NCI-H2081 (cell line): Measurements from ENCODE around the gene TRIM50.
"Not testable (repeated sequence)": the region's sequence is repeated elsewhere in the genome, so short reads cannot be mapped to it uniquely, and the experiment has no call there.

Source experiments
- DNase-seq, 2 experiments: peaks; one replicate each; lab custom pipeline; 2025; lab: John Stamatoyannopoulos, UW

TRIM50 gene

GRCh38 chr7:73314271-73314670, 13.6 kb downstream of the TRIM50 start:
- no peak for DNase-seq

GRCh38 chr7:73313521-73313906, 14.4 kb downstream of the TRIM50 start:
- no peak for DNase-seq

DNA sequence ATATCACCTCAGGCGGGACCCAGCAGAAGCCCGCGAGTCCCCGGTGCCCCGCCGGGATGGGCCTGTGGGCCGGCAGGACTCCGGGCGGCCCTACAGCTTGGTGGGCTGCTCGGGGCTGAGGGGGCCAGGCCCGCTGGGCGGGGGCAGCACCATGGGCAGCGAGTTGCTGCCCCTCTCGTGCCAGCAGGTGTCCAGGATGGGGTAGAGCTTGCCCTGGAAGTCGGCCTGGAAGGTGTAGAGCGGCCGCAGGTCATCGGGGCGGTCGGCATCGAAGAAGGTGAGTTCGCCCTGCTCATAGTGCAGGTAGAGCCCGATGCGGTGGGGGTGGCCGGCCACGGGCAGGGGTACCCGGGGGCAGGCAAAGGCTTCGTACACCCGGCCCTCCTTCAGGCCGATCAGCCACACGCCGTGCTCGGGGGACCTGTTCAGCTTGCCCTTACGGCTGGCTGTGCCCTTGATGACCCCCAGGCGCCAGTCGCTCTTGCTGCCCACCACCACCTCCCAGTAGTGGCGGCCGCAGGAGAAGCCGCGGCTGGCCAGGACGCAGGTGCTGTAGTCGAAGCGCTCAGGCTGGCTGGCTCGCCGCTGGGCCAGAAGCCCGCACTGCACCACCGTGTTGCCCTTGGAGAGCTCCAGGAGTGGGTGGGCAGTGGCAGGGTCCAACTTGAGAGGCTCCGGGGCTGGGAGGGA, 14.9 kb downstream of the TRIM50 start:
- DNase-seq, result no peak

DNA sequence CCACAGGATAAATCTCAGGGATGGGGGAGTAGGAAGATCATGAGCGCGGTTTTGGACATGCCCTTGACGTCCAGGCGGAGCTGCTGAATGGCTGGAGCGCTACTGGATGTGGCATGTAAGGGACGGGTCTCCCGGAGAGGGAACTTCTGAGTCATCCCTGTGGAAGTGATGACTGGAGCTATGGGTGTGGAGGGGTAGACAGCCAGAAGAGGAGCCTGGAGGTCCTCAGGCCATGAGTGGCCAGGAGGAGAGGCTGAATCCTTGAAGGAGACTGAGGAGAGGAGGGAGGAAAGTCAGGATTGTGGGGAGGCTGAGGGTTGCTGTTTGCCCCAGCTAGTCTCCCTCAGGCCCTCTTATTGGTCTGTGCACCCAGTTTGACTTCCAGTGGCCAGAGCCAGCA, 16.5 kb downstream of the TRIM50 start:
- DNase-seq, result not testable (repeated sequence)

DNA sequence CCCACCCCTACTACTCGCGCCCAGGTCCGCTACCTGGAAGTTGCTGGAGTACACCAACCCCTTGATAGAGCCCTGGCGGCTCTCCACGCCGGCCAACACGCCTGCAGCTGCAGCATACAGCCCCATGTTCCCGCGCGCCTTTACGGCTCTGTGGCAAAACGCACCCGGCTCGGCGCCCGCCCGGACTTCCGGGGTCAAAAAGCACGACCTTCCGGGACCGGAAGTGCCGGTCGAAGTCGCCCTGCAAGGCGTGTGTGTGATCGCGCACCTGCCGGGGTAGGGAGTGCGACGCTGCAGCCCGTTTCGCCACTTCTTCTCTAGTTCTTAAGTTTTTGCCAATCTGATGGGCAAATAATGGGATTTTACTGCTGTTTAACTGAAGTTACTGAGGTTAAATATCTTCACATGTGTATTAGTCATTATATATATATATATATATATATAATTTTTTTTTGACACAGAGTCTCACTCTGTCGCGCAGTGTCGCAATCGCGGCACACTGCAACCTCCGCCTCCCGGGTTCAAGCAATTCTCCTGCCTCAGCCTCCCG, 19.1 kb downstream of the TRIM50 start, which contains the start of gene NSUN5:
Gene NSUN5 (minus strand): TSS at position 162 of the 550 bp plus-strand sequence. CDS start 36 bp downstream, at position 126.
- DNase-seq, result peak; percentile 53 to 84

DNA sequence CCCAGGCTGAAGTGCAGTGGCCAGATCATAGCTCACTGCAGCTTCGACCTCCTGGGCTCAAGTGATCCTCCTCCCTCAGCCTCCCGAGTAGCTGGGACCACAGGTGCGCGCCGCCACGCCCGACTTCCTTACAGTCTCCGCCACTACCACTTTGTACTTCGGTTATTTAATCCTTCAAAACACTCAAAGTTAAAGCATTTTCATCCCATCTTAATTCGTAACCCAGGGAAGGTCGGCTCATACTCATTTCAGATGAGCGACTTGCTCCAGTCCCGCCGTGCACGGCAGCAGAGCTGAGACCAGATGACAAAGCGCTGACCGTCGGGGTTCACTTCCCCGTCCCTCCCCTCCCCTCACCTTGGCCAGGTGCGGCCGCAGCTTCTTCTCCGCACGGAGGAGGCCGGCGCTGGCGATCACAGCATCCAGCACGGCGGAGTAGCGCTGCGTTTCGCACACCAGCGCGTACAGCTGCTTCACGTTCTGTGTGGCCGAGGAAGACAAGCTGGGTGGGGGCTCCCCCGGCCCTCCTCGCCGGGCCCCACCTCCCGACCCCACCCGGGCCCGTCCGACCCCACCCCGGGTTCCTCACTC, 19.7 kb downstream of the TRIM50 start:
- peak in 1 of 2 experiments; percentile 47 for DNase-seq

DNA sequence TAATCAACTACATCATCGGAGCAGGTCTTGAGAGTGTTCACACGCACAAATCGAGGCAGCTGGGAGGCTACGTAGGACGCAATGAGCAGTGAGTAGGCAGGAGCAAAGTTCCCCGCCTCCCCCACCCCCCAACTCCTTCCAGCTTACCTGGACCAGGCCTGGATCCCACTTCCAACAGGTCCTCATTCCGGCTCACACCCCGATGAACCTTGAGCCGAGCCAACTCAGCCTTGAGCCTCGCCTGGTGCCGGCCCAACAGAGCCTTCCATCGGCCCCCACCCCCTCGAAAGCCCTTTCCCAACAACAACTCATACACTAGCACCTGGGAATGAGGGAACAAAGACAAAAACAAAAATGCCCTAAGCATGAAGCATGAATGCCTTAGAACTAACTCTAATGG, 20.4 kb downstream of the TRIM50 start:
- DNase-seq, result no peak

DNA sequence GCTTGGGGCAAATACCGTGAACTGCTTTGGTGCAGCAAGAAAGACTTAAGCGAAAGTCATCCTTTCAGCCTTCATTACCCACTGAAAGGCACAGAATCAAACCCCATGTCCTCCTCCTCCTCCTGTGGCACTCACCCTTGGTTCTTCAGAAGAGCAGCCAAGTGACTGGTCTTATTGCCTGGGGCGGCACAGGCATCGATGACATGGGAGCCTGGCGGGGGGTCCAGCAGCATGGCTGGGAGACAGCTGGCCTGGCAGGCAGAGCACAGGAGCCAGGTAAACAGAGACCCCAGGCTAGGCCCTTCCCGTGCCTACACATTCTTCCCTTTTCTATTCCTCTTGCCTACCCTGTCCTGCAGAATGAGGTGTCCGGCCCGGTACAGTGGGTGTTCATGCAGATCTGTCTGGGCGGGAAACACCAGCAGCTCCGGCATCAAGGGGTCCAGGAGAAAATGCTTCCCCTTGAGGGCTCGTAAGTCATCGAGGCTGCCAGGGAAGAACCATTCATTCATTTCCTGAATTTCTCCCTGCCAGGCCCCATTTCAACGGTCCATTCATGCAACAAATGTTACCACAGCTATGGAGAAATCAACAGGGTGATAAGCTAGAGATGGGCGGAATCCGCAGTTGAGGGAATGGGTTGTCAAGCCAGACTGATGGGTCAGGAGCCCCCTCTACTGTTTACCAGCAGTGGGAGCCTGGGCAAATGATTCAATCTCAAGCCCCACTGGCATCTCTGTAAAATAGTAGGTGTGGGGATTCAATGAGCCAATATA, 23.1 kb downstream of the TRIM50 start:
- DNase-seq, result not testable (repeated sequence)

DNA sequence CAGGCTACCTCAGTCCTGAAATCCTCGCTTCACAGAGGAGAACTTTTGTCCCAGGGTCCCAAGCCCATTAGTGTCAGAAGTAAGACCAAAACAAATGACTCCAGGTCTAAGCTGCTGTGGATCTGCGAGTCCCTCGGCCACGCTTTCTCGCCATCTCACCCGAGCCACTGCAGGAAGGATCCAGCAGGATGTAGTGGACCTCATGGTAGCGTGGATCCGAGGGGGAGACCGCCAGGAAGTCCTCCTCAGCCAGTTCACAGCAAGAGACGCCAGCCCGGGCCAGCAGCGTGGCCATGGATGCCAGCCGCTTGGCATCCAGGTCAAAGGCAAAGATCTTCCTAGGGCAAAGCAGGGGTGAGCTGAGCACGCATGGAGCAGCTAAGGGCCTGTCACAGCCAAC, 23.8 kb downstream of the TRIM50 start:
- DNase-seq, result no peak

DNA sequence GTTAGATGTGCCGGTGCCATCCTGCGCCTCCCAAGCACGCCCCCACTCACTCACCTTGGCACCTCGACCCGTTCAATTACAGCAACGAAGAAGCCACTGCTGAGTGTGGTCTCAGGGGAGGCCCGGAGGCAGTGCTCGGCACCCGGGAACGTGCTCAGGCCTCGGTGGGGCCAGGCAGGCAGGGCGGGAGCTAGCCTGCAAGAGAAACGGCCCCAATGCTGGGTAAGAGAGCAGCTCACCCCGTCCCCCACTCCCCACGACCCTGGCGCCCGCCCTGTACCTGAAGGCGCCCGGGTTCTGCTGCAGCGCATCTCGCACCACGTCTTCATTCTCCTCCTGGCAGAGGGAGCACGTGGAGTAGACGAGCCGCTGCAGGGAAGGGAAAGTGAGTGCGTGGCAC, 24.3 kb downstream of the TRIM50 start:
- DNase-seq, result no peak

GRCh38 chr7:73302846-73303245, 25.0 kb downstream of the TRIM50 start:
- DNase-seq, result not testable (repeated sequence)

GRCh38 chr7:73301108-73301507, 26.8 kb downstream of the TRIM50 start:
- not testable (repeated sequence) for DNase-seq

GRCh38 chr7:73299812-73300211, 28.1 kb downstream of the TRIM50 start:
- DNase-seq, result not testable (repeated sequence)

- DNase-seq, result not testable (repeated sequence)
These were observed 30.2 kb downstream of the TRIM50 start for GRCh38 chr7:73297706-73298105.

GRCh38 chr7:73297235-73297634, 30.6 kb downstream of the TRIM50 start:
- DNase-seq, result not testable (repeated sequence)

- not testable (repeated sequence) for DNase-seq
These were observed 50.7 kb downstream of the TRIM50 start for GRCh38 chr7:73277210-73277609.

- not testable (repeated sequence) for DNase-seq
These were observed 60.1 kb downstream of the TRIM50 start for GRCh38 chr7:73267813-73268212.

DNA sequence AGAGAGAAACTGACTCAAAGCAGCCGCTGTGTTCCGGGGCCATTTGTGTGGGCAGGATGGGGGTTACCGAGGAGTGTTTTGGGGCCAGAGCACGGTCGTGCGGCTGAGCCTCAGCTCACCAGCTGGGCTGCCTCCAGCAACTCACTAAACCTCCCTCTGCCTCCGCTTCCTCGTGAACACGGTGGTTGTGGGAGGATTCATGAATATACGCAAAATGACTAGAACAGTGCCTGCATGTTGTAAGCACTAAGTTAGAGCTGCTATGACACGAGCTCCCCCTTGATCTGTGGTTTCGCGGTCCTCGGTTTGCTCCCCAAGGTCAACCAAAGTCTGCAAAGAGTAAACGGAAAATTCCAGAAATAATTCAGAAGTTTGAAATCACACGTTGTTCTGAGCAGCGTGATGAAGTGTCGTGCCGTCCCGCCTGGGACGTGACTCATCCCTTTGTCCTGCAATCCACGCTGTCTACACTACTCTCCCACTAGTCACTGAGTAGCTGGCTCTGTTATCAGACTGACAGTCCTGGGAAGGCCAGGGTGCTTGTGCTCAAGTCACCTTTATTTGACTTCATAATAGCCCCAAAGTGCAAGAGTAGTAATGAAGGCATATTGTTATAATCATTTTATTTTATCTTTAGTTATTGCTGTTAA, 61.0 kb downstream of the TRIM50 start:
- not testable (repeated sequence) for DNase-seq
